Stimulated activated CD8-positive, alpha-beta memory T cell treated with anti-CD3 and anti-CD28 coated beads, Interleukin-7, amount 100 ng/mL, for 1 hour (primary cell): ENCODE results near the gene TAF9.
A peak's percentile ranks its signal among the peaks of the same experiment; 100 is the strongest.
"Not testable (repeated sequence)": the region's sequence is repeated elsewhere in the genome, so short reads cannot be mapped to it uniquely, and the experiment has no call there.

Experiments used
- DNase-seq, 2 donors: peaks; one replicate each; pipeline ENCODE4 v3.0.0-alpha.2; 2020; ENCODE audit warnings: low read depth in 2 of 2

The TAF9 gene

DNA sequence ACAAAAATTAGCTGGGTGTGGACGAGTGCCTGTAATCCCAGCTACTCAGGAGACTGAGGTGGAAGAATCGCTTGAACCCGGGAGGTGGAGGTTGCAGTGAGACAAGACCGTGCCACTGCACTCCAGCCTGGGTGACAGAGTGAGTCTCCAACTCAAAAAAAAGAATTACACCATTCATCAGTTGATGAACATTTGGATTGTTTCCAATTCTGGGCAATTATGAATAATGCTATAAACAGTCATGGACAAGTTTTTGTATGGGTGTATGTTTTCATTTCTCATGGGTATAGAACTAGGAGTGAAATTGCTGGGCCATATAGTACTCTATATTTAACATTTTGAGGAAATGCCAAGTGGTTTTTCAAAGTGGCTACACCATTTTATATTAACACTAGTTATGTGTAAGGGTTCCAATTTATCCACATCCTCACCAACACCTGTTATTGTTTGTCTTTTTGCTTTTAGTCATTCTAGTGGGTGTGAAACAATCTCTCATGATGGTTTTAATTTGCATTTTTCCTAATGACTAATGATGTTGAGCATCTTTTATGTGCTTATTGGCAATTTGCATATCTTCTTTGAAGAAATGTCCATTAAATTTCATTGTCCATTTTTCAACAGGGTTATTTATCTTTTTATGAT, 27.7 kb downstream of the TAF9 start:
- no peak for DNase-seq

DNA sequence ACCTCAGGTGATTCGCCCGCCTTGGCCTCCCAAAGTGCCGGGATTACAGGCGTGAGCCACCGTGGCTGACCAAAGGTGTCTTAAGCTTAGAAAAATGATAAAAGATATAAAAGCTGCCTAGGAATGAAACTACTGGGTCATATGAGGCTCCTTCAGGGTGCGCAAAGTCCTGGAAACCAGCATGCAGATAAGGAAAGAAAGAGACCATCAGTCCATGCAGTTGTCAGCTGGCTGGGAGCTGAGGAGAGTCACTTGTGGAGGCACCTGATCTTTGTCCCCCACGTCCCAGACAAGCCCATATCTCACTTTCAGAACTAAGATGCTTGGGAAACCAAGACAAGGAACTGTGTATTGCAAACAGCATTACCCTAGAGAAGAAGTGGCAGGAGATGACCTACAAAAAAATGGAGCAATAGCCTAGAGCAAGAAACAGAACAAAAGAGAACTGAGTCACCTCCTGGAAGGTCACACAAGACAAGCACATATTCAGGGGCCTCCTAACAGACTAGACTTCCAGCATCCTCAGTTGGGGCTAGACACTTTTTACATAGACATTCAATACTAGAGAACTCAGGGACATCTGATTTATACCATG, 33.9 kb downstream of the TAF9 start:
- DNase-seq = no peak

DNA sequence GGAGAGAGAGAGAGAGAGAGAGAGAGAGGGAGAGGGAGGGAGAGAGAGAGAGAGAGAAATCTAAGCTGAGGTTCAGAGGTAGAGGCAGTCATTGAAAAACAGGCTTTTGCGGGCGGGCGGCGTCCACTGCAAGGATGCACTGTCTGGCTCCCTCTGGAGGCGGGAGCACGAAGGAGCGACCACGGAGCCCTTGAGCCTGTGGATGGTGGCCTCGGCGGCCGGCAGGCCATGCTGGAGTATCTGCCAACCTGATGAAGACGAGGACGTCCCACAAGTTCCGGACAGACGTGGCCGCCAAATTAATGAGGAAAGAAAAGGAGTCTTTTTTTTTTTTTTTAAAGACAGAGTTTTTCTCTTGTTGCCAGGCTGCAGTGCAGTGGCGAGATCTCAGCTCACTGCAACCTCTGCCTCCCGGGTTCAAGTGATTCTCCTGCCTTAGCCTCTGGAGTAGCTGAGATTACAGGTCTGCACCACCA, 34.5 kb downstream of the TAF9 start:
- DNase-seq = peak; percentile 23 to 40

DNA sequence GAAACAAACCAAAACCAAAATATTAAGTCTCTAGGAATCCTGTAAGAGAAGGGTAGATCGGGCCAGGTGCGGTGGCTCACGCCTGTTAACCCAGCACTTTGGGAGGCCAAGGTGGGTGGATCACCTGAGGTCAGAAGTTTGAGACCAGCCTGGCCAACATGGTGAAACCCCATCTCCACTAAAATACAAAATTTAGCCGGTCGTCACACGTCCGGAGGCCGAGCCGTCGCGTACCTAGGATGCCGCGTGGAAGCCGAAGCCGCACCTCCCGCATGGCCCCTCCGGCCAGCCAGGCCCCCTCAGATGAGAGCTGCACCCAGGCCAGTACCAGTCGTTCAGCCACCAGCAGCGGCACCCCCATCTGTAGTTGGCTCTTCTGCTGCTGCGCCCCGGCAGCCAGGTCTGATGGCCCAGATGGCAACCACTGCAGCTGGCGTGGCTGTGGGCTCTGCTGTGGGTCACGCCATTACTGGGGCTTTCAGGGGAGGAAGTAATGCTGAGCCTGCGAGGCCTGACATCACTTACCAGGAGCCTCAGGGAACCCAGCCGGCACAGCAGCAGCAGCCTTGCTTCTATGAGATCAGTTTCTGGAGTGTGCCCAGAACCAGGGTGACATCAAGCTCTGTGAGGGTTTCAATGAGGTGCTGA, 35.5 kb downstream of the TAF9 start:
- not testable (repeated sequence) for DNase-seq

DNA sequence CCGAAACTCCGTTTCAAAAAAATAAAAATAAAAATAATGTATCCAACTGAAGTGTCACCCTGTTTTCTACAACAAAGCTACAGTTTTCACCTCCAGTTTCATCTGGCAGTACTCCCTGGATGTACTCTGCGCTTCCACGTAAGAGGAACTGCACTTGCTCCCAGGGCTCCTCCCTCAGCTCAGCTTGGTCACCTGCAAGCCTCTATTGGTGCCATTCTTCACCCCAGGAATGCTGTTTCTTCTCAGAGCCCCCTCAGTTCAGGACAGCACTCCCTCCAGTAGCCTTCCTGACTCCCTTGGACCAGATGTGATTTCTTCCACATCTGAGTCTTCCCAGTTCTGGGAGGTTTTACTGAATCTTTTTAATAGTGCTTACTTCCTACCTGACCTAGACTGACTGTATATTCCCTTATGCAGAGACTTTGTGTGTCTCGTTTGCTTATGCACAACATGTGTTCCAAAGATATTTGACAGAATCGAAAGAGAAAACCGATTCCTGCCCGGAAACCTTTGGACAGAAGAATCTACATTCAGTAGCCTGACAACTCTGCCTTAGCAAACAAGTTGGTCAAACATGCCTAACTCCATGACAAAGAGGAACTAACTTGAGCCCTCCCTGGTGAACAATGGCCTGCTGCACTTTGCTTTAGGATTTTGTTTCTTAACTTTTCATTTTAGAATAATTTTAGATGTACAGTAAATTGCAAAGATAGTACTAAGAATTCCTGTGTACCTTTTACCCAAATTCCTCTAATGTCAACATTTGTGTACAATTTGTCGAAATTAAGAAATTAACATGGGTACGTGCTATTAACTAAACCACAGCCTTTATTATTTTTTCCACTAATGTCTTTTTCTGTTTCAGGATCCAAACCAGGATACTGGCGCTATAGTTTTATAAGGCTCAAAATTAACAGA, 37.5 kb downstream of the TAF9 start:
- DNase-seq = no peak

DNA sequence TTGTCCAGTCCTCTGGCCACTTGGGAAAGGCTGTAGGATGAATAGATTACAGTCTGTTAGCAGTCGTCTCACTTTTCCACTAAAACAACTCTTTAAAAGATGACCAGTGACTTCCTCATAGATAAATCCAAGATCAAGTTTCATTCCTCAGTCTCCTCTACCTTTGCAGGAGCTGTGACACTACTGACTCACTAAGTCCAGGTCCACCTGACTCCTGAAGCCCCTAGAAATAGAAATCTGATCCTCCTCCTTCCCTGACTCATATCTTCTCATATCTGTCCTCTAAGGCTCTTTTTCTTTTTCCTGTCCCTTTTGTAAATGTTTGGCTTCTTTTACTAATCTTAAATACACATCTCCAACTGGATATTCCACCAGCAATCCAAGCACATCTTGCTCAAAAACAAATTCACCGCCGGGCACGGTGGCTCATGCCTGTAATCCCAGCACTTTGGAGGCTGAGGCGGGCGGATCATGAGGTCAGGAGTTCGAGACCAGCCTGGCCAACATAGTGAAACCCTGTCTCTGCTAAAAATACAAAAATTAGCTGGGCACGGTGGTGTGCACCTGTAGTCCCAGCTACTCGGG, 39.3 kb downstream of the TAF9 start:
- no peak for DNase-seq

DNA sequence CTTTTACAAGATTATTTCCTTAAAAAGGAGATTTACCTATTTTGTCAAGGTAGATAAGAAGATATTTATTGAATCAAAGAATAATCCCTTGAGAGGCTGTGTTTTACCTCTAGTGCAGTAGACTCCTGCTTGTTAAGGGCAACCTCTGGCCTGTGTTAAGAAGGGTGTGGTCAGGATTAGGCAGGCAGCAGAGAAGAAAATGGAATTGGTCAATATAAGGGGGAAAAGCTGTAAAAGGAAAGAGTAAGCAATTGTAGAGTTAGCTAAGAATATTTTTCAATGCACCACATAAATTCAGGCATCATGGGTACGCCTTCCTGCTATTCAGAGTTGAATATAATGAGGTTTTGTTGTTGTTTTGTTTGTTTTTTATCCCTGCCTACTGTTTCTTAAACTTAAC, 43.0 kb downstream of the TAF9 start:
- no peak for DNase-seq

DNA sequence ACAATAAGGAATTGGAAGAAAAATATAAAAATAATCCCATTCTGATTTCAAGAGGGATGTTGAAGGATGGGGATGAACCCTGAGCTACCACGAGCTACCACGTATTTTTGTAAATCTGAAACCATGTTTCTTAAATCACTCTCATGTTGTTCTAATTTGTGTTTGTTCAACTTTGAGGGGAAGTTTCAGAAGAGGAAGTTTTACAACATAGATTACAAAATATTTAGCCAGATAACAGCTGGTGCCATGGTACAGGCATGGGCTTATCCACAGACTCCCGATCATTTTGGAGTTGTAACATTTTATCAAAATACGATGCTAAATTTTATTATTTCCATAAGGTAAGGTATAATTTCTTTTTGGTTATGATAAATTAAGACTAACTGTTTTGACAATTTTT, 51.9 kb downstream of the TAF9 start:
- DNase-seq = no peak

DNA sequence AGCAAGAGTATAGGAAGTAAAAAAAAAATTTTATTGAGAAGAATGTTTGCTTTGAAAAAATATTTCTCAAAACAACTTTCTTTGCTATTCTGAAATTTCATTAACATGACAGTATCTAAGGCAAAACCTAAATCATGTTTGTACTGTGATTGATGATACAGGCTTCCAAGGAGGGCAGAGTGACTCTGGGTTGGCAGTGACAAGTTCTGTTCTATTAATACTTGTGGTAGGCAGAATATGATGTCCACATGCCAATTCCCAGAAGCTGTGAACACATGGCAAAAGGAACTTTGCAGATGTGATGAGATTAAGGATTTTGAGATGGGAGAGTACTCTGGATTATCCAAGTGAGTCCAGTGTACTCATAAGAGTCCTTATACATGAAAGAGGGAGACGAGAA, 53.3 kb downstream of the TAF9 start:
- no peak for DNase-seq
